Thymus (tissue), 11 donors: ENCODE results near the gene MED4. TPM values are rescaled to one million over a fixed set of nuclear protein-coding genes. Genes with fewer than 3 reads are reported as not detected.
"Not testable (repeated sequence)": the region's sequence is repeated elsewhere in the genome, so short reads cannot be mapped to it uniquely, and the experiment has no call there.

Experiments
- DNase-seq, 9 donors: peaks; one replicate each; pipeline ENCODE4 v3.0.0-alpha.2; 2013; ENCODE audit warnings: low spot score in 9 of 9, low read depth in 6 of 9, missing footprints in 1 of 9
- H3K27ac ChIP-seq, 2 donors: one replicate each; pipeline ENCODE4 v1.5.1; 2013; ENCODE audit warnings: control low read depth in 1 of 2, low read depth in 1 of 2, low read length in 1 of 2, mild to moderate bottlenecking in 1 of 2, moderate library complexity in 1 of 2
- H3K27me3 ChIP-seq, 2 donors: one replicate each; pipeline ENCODE4 v1.5.1; 2013; ENCODE audit warnings: low read length in 1 of 2; ENCODE audit not compliant: control insufficient read depth in 2 of 2, insufficient read depth in 1 of 2
- H3K36me3 ChIP-seq, 2 donors: one replicate each; pipeline ENCODE4 v1.5.1; 2013; ENCODE audit warnings: low read length in 1 of 2, mild to moderate bottlenecking in 1 of 2, moderate library complexity in 1 of 2; ENCODE audit not compliant: control insufficient read depth in 2 of 2, insufficient read depth in 2 of 2
- H3K4me1 ChIP-seq, 2 donors: one replicate each; pipeline ENCODE4 v1.5.1; 2013; ENCODE audit warnings: low read length in 2 of 2; ENCODE audit not compliant: control insufficient read depth in 2 of 2, insufficient read depth in 2 of 2
- H3K4me3 ChIP-seq, 2 donors: one replicate each; pipeline ENCODE4 v1.5.1; 2013; ENCODE audit warnings: low read length in 2 of 2, control low read depth in 1 of 2, mild to moderate bottlenecking in 1 of 2
- H3K9me3 ChIP-seq, 2 donors: one replicate each; pipeline ENCODE4 v1.5.1; 2013; ENCODE audit warnings: low read length in 1 of 2, mild to moderate bottlenecking in 1 of 2; ENCODE audit not compliant: control insufficient read depth in 2 of 2, insufficient read depth in 1 of 2
- WGBS: extraction: QIAGEN DNeasy Blood & Tissue Kit; methylation state at CpG from one replicate; pipeline ENCODE4 v1.1.7; 2013; 5-methylcytosine and 5-hydroxymethylcytosine counted together
- polyA plus RNA-seq: library from polyadenylated mRNA; stranded (reverse); fragments of 200-250 nt; gene quantifications from one replicate; pipeline ENCODE4 v1.2.3, GENCODE V29; 2013
- total RNA-seq: library from RNA; stranded (reverse); fragments of 120-200 nt; gene quantifications from one replicate; pipeline ENCODE4 v1.2.4, GENCODE V29; 2013
- donor health status: healthy.

The MED4 gene
- total and polyA plus RNA-seq, 2 donors, result 45.3 to 97.3 TPM

GRCh38 chr13:48058536-48058935 is 36.4 kb downstream of the MED4 start:
- 97% methylated on average over 6 of the region's 6 CpGs for WGBS

GRCh38 chr13:48055712-48056111 is 39.2 kb downstream of the MED4 start:
- 98% methylated on average over 5 of the region's 5 CpGs for WGBS
- H3K36me3 ChIP-seq, result peaks cover 15 to 20% of the 10 kb centered on the region in 2 donors
- no peak overlapping the region for H3K27ac ChIP-seq

More at GRCh38 chr13:48058536-48058935, 36.4 kb downstream of the MED4 start:
- H3K36me3 ChIP-seq, H3K27ac ChIP-seq, DNase-seq, H3K9me3 ChIP-seq, H3K4me3 ChIP-seq, H3K27me3 ChIP-seq, H3K4me1 ChIP-seq: not testable (repeated sequence)

GRCh38 chr13:48054601-48055000 is 40.3 kb downstream of the MED4 start:
- H3K36me3 ChIP-seq, result peaks cover 18 to 28% of the 10 kb centered on the region in 2 donors
- H3K27ac ChIP-seq, result no peak overlapping the region
- WGBS, result 98% methylated on average over 6 of the region's 6 CpGs
- no peak overlapping the region for H3K4me3 ChIP-seq
- no peak for DNase-seq
- H3K27me3 ChIP-seq, result no peaks in the 10 kb centered on the region
- peaks cover 0 to 1% of the 10 kb centered on the region in 2 donors for H3K9me3 ChIP-seq
- H3K4me1 ChIP-seq, result no peaks in the 10 kb centered on the region

More at GRCh38 chr13:48055712-48056111, 39.2 kb downstream of the MED4 start:
- Histone ChIP-seq H3K9me3 (no peaks in the 10 kb centered on the region), H3K4me3 (no peak overlapping the region), H3K27me3 (no peaks in the 10 kb centered on the region), H3K4me1 (no peaks in the 10 kb centered on the region)
- DNase-seq, result no peak

- no peaks in the 10 kb centered on the region for H3K27me3 ChIP-seq
- H3K4me1 ChIP-seq, result no peaks in the 10 kb centered on the region
- WGBS, result 95% methylated on average over 3 of the region's 3 CpGs
- peaks cover 0 to 1% of the 10 kb centered on the region in 2 donors for H3K9me3 ChIP-seq
- DNase-seq, result no peak
- no peak overlapping the region for H3K4me3 ChIP-seq
- no peak overlapping the region for H3K27ac ChIP-seq
- H3K36me3 ChIP-seq, result peaks cover 21 to 50% of the 10 kb centered on the region in 2 donors
These were observed 44.4 kb downstream of the MED4 start for GRCh38 chr13:48050550-48050949.

GRCh38 chr13:48043789-48044503 is 51.0 kb downstream of the MED4 start:
- DNase-seq, result no peak
- H3K9me3 ChIP-seq, result no peaks in the 10 kb centered on the region
- H3K36me3 ChIP-seq, result peaks cover 3 to 44% of the 10 kb centered on the region in 2 donors
- peaks cover 0 to 1% of the 10 kb centered on the region in 2 donors for H3K4me1 ChIP-seq
- no peaks in the 10 kb centered on the region for H3K27me3 ChIP-seq
- H3K27ac ChIP-seq, result no peak overlapping the region
- H3K4me3 ChIP-seq, result no peak overlapping the region

- Histone ChIP-seq H3K27me3 (no peaks in the 10 kb centered on the region), H3K36me3 (peaks cover 0 to 34% of the 10 kb centered on the region in 2 donors), H3K4me1 (peaks cover 0 to 9% of the 10 kb centered on the region in 2 donors), H3K9me3 (no peaks in the 10 kb centered on the region), H3K27ac (no peak overlapping the region), H3K4me3 (no peak overlapping the region)
- DNase-seq, result no peak
- 98% methylated on average over 2 of the region's 2 CpGs for WGBS
These were observed 52.0 kb downstream of the MED4 start for GRCh38 chr13:48042894-48043293.

- Histone ChIP-seq H3K4me1 (peaks cover 6 to 14% of the 10 kb centered on the region in 2 donors), H3K36me3 (peaks cover 0 to 26% of the 10 kb centered on the region in 2 donors), H3K27me3 (no peaks in the 10 kb centered on the region), H3K4me3 (no peak overlapping the region), H3K27ac (no peak overlapping the region), H3K9me3 (no peaks in the 10 kb centered on the region)
- no peak for DNase-seq
- 94% methylated on average over 1 of the region's 1 CpG for WGBS
These were observed 54.0 kb downstream of the MED4 start for GRCh38 chr13:48040896-48041295.

GRCh38 chr13:48040049-48040448 is 54.9 kb downstream of the MED4 start:
- DNase-seq, result no peak
- no peaks in the 10 kb centered on the region for H3K9me3 ChIP-seq
- peaks cover 6 to 14% of the 10 kb centered on the region in 2 donors for H3K4me1 ChIP-seq
- H3K27me3 ChIP-seq, result no peaks in the 10 kb centered on the region
- H3K36me3 ChIP-seq, result peaks cover 0 to 23% of the 10 kb centered on the region in 2 donors
- no peak overlapping the region for H3K27ac ChIP-seq
- no peak overlapping the region for H3K4me3 ChIP-seq

GRCh38 chr13:48038761-48039160 is 56.1 kb downstream of the MED4 start:
- Histone ChIP-seq H3K27me3 (no peaks in the 10 kb centered on the region), H3K27ac (peak overlapping the region; percentile 63 to 75), H3K4me3 (no peak overlapping the region), H3K9me3 (no peaks in the 10 kb centered on the region), H3K4me1 (peaks cover 6 to 14% of the 10 kb centered on the region in 2 donors), H3K36me3 (peaks cover 0 to 19% of the 10 kb centered on the region in 2 donors)
- peak in 2 of 9 donors; percentile 6 to 20 for DNase-seq
- WGBS, result 94% methylated on average over 1 of the region's 1 CpG
